DOHH2 (cell line): Measurements from ENCODE around the gene CYP3A5.

ENCODE experiments used
- EZH2phosphoT487 ChIP-seq: fragments of 200-600 bp; sonication (generic); IDR thresholded peaks from 2 replicates; pipeline ENCODE4 v1.6.1; 2017; ENCODE audit warnings: borderline replicate concordance, mild to moderate bottlenecking, antibody characterized with exemption, low read length, moderate library complexity, mixed read lengths
- TF ChIP-seq, protein P1 (sequence below): fragments of 200-600 bp; sonication (generic); IDR thresholded peaks from one replicate; pipeline ENCODE4 v1.5.1; 2014; ENCODE audit warnings: antibody characterized with exemption, mild to moderate bottlenecking, low read depth, low read length; ENCODE audit not compliant: poor library complexity, severe bottlenecking

DNA sequence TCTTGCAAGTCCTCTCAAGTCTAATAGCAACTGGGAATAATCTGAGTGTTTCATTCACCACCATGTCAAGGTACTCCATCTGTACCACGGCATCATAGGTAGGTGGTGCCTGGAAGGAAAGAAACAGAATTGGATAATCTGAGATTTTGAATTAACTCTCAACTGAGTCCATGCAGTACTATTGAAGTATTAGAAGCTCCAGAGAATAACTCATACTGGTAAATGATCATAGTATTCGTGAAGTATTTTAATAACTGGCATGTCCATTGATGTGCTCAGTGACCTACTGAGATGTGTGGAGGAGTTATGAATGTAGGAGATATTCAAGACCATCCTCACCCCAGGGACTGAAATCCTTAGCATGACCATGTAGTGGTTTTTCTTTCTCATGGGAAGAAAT is 27.1 kb downstream of the CYP3A5 start:
- TF ChIP-seq, protein P1, sequence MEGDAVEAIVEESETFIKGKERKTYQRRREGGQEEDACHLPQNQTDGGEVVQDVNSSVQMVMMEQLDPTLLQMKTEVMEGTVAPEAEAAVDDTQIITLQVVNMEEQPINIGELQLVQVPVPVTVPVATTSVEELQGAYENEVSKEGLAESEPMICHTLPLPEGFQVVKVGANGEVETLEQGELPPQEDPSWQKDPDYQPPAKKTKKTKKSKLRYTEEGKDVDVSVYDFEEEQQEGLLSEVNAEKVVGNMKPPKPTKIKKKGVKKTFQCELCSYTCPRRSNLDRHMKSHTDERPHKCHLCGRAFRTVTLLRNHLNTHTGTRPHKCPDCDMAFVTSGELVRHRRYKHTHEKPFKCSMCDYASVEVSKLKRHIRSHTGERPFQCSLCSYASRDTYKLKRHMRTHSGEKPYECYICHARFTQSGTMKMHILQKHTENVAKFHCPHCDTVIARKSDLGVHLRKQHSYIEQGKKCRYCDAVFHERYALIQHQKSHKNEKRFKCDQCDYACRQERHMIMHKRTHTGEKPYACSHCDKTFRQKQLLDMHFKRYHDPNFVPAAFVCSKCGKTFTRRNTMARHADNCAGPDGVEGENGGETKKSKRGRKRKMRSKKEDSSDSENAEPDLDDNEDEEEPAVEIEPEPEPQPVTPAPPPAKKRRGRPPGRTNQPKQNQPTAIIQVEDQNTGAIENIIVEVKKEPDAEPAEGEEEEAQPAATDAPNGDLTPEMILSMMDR, result no peak
- no peak for TF ChIP-seq EZH2phosphoT487
